AG04449 (cell line): Measurements from ENCODE around the gene PHGDH.

ENCODE experiments used
- CTCF ChIA-PET: fragments of 350-600 bp; formaldehyde crosslinking; extraction: SDS; loops from one replicate; lab custom pipeline; 2021; ENCODE audit warnings: antibody characterized with exemption; lab: Yijun Ruan, JAX
- POLR2A ChIA-PET: fragments of 400-600, 350-600 bp; formaldehyde crosslinking; extraction: SDS; loops from one replicate; lab custom pipeline; 2020; ENCODE audit warnings: antibody characterized with exemption, inconsistent platforms; lab: Yijun Ruan, JAX
- DNase-seq: peaks from one replicate; pipeline ENCODE4 v3.0.0-alpha.2; 2010; ENCODE audit warnings: low read depth, low spot score
- H3K4me3 ChIP-seq: 2 replicates; pipeline ENCODE4 v1.5.1; 2011; ENCODE audit warnings: low read depth, mild to moderate bottlenecking, control low read depth, low read length
- TF ChIP-seq, protein P1 (sequence below): IDR thresholded peaks from one replicate; pipeline ENCODE4 v1.5.1; 2011; ENCODE audit warnings: mild to moderate bottlenecking, moderate library complexity, low read length, control low read depth, inconsistent platforms; ENCODE audit not compliant: insufficient read depth; ENCODE audit errors: missing control alignments

The PHGDH gene

DNA sequence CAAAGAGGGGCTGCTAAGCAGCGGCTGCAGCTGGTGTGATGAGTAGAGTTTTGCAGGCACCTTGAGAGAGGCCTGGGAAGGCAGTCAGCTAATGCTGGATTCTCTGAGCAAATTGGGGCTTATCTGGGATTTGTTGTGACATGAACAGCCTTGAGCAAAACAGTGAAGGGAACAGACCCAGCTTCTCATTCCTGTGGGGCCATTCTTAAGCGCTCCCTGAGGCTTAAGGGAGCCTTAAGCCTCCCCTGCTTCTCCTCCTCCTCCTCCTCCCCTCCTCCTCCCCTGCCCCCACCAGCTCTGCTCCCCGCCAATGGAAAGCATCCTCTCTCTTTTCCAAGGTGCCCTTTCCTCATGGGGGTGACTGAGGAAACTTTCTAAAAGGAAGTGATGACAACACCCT is 35.7 kb downstream of the PHGDH start:
- DNase-seq, result no peak
- TF ChIP-seq, protein P1, sequence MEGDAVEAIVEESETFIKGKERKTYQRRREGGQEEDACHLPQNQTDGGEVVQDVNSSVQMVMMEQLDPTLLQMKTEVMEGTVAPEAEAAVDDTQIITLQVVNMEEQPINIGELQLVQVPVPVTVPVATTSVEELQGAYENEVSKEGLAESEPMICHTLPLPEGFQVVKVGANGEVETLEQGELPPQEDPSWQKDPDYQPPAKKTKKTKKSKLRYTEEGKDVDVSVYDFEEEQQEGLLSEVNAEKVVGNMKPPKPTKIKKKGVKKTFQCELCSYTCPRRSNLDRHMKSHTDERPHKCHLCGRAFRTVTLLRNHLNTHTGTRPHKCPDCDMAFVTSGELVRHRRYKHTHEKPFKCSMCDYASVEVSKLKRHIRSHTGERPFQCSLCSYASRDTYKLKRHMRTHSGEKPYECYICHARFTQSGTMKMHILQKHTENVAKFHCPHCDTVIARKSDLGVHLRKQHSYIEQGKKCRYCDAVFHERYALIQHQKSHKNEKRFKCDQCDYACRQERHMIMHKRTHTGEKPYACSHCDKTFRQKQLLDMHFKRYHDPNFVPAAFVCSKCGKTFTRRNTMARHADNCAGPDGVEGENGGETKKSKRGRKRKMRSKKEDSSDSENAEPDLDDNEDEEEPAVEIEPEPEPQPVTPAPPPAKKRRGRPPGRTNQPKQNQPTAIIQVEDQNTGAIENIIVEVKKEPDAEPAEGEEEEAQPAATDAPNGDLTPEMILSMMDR, result no peak
- ChIA-PET CTCF (interaction anchor here (2.2 to 6.3 kb wide), 2 partner anchors 9 to 48 kb away, joined by 6 to 77 read pairs; no protein-coding TSS in a partner anchor), POLR2A (no interaction called here)
- no peak overlapping the region for H3K4me3 ChIP-seq

DNA sequence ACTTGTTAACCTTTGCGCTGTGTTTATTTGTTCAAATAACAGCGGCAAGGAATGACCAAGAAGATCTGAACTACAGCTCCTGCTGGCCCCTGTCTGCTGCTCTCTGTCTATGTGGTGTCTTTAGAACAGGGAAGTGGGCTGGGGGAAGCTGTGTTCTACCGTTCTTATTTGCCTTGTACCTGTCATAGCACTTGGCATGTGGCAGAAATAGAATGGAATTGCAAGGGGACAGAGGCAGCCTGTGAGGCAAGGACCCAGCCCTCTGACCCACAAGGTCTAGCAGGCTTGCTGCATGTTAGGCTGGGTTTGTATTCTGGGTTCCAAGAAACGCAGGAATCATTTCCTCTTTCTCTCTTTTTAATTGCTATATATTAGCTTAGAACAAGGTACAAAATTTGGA is 36.3 kb downstream of the PHGDH start:
- POLR2A ChIA-PET, result no interaction called here
- DNase-seq, result no peak
- no peak overlapping the region for H3K4me3 ChIP-seq
- TF ChIP-seq, protein P1, result no peak
- CTCF ChIA-PET, result interaction anchor here (1.8 kb wide), 1 partner anchor 12 kb away, joined by 5 read pairs; no protein-coding TSS in a partner anchor

DNA sequence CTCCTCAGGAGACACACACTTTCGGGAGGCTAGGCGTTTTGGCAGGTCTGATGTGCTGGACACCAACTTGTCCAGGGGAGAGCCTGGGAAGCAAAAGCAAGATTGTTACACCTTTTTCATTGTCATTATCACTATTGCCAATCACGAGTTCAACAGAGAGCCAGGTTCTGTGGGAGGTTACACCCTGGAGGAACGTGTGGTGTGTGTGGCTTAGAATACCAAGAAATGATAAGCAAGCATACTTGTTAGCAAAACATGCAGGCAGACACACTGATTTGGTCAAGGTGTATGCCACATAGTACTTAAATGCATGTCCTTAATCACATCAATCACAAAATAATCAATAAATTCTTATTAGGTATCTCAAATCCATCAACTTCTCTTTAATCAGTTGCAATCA is 40.9 kb downstream of the PHGDH start:
- no peak overlapping the region for H3K4me3 ChIP-seq
- ChIA-PET CTCF (interaction anchor here (8.9 kb wide), 1 partner anchor 8 kb away, joined by 77 read pairs; no protein-coding TSS in a partner anchor), POLR2A (no interaction called here)
- TF ChIP-seq, protein P1, result no peak
- DNase-seq, result no peak

DNA sequence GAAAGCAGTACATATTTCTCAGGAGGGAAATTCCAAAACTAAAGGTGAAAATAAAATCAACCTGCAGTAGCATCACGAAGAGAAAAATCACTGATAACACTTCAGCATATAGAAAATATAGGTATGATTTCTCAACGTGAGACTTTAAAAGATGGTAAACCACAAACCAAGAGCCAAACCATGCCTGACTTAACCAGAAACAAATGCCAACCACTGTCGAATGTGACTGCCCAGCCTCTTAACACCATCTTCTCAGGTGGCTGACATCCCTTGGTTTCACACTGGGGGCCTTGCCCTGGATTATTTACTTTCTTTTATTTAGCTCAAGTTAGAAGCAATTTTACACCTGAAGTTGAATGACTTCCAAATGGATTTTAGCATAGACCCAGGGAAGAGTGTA is 46.9 kb downstream of the PHGDH start:
- ChIA-PET POLR2A (no interaction called here), CTCF (interaction anchor here (8.9 kb wide), 1 partner anchor 14 kb away, joined by 77 read pairs; no protein-coding TSS in a partner anchor)
- DNase-seq, result no peak
- TF ChIP-seq, protein P1, result no peak
- H3K4me3 ChIP-seq, result no peak overlapping the region

DNA sequence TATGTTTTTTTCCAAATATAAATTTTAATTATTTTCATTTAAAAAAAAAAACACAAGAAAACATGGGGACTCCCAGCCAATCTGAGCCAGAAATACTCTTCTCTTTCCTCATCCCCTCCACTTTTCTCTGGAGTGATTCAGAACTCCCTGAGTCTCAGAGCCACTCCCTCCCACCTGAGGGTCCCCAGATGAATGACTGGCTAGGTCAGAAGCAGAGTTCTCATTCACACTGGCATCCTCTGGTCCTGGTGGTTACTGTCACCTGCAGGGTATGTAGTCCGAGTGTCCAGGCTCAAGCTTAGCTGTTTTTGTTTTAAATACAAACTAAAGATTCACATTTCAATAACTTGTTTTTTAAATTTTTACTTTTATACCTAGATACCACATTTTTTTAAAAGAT is 50.7 kb downstream of the PHGDH start:
- H3K4me3 ChIP-seq, result no peak overlapping the region
- CTCF ChIA-PET, result interaction anchor here (1.2 kb wide), 1 partner anchor 49 kb away, joined by 3 read pairs; no protein-coding TSS in a partner anchor
- no peak for DNase-seq
- TF ChIP-seq, protein P1, result no peak
- POLR2A ChIA-PET, result no interaction called here

DNA sequence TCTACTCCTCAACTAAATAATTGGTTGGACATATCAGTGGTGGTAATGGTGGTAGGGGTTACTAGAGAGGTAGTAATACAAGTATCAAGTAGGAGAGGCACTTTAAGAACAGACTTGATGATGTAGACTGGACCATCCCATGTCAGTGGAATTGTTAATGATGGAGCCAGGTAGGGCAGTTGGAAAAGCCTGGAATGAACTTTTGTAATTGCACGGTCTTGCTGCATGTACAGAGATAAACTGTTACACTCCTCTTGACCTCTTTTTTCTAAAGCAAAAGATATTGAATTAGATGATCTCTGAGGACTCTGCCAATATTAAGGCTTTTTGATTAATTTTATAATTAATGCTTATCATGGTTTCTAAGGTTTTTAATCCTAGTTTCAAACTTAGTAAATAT is 51.2 kb downstream of the PHGDH start:
- no peak overlapping the region for H3K4me3 ChIP-seq
- TF ChIP-seq, protein P1, result no peak
- POLR2A ChIA-PET, result no interaction called here
- no peak for DNase-seq
- CTCF ChIA-PET, result interaction anchor here (1.6 kb wide), 1 partner anchor 46 kb away, joined by 4 read pairs; no protein-coding TSS in a partner anchor
